ENCODE results near the gene MAST4. TPM values are rescaled to one million over a fixed set of nuclear protein-coding genes. Genes with fewer than 3 reads are reported as not detected.
A peak's percentile ranks its signal among the peaks of the same experiment; 100 is the strongest.

MAST4 gene
- total and polyA plus RNA-seq, 2 of the 8 experiments (the other 6 are each of a cell fraction or from before 2014, with no cell fraction given), result 1.5 to 2.6 TPM

- Histone ChIP-seq H3K23ac (ENCODE audit: insufficient read length) (no peak overlapping the region), H3K18ac (ENCODE audit: extremely low read depth, low read length) (no peak overlapping the region), H3K14ac (ENCODE audit: insufficient read length) (no peak overlapping the region), H3K36me3 (ENCODE audit: control insufficient read depth in 2 of 4, insufficient read depth in 4 of 4, low read length in 3 of 4) (no peaks in the 10 kb centered on the region), H3K56ac (replicated peaks; ENCODE audit: insufficient read length, low read depth, low read length) (no peak overlapping the region), H3K9ac (replicated peaks in 1 of 4; ENCODE audit: extremely low read depth in 1 of 4, low read depth in 3 of 4, low read length in 3 of 4) (no peak overlapping the region), H4K20me1 (replicated peaks in 1 of 2; ENCODE audit: control insufficient read depth in 1 of 2, insufficient read depth in 2 of 2, low read length in 2 of 2) (no peaks in the 10 kb centered on the region), H2BK120ac (replicated peaks; ENCODE audit: low read depth, low read length) (no peak overlapping the region), H3K27me3 (replicated peaks in 1 of 4; ENCODE audit: control insufficient read depth in 3 of 4, extremely low read depth in 1 of 4, insufficient read depth in 3 of 4, low read length in 3 of 4) (no peaks in the 10 kb centered on the region), H4K8ac (ENCODE audit: extremely low read depth, insufficient read depth, low read length) (no peak overlapping the region), H4K91ac (replicated peaks; ENCODE audit: insufficient read length, low read length) (no peak overlapping the region), H3K79me2 (ENCODE audit: control insufficient read depth in 1 of 2, insufficient read depth in 2 of 2, low read length in 2 of 2) (no peaks in the 10 kb centered on the region), H3K23me2 (ENCODE audit: low read depth, low read length) (no peaks in the 10 kb centered on the region), H3K4me2 (ENCODE audit: insufficient read depth in 1 of 2, low read depth in 2 of 2, low read length in 2 of 2) (no peak overlapping the region), H4K5ac (ENCODE audit: insufficient read length, low read depth, low read length) (no peak overlapping the region), H3K4me3 (ENCODE audit: extremely low read depth in 1 of 4, insufficient read depth in 2 of 4, low read depth in 3 of 4, low read length in 4 of 4) (no peak overlapping the region), H3K27ac (ENCODE audit: low read depth, low read length) (no peak overlapping the region), H3K9me3 (ENCODE audit: insufficient read depth in 2 of 2, low read depth in 1 of 2, low read length in 1 of 2) (no peaks in the 10 kb centered on the region), H3K4ac (replicated peaks; ENCODE audit: insufficient read length, low read depth, low read length) (no peak overlapping the region), H2BK12ac (ENCODE audit: low read depth, low read length) (no peak overlapping the region), H2AFZ (ENCODE audit: low read length) (no peak overlapping the region), H2BK20ac (ENCODE audit: low read length) (no peak overlapping the region), H3K4me1 (replicated peaks in 1 of 4; ENCODE audit: control insufficient read depth in 3 of 4, insufficient read depth in 4 of 4, low read length in 3 of 4) (peaks cover 0 to 3% (median 0%) of the 10 kb centered on the region in 4 experiments; a peak in 1 of 7 replicates), H2BK15ac (ENCODE audit: low read length) (no peak overlapping the region), H2BK5ac (ENCODE audit: low read depth, low read length) (no peak overlapping the region), H2AK5ac (ENCODE audit: low read depth, low read length) (no peak overlapping the region), H3K79me1 (ENCODE audit: low read depth, low read length) (no peaks in the 10 kb centered on the region)
- no peak for TF ChIP-seq SUZ12 (IDR thresholded peaks at IDR 0.05; ENCODE audit: low read length)
- TF ChIP-seq TEAD4 (IDR thresholded peaks at IDR 0.05; ENCODE audit: low read depth, low read length), result peak; percentile 55; the same call in 1 of the 2 replicates
- ChIA-PET POLR2A (ENCODE audit: partially characterized antibody) (no interaction called here), CTCF (ENCODE audit: partially characterized antibody) (interaction anchor here (1.8 kb wide), 1 partner anchor 33 kb away, joined by 6 read pairs; no protein-coding TSS in a partner anchor)
- DNase-seq (ENCODE audit: low read depth in 1 of 2, low spot score in 2 of 2) (no peak), FAIRE-seq (peak; percentile 84)
- WGBS, 2 experiments (ENCODE audit: extremely low coverage in 1 of 2, insufficient coverage in 1 of 2, insufficient read length in 1 of 2, insufficient replicate concordance in 2 of 2, low coverage in 1 of 2, low lambda C conversion rate in 2 of 2, missing lambda C conversion rate in 1 of 2), result 83% methylated on average over 3 of the region's 3 CpGs; no CpG with 5 or more reads in 1 of the 2 experiments
Observed at GRCh38 chr5:66789434-66789833, 193.2 kb downstream of the MAST4 start.

All from H1 (cell line).